Measurements from ENCODE around the gene RBM5. TPM values are rescaled to one million over a fixed set of nuclear protein-coding genes. Genes with fewer than 3 reads are reported as not detected.

RBM5 gene
- total RNA-seq, 1 experiment from 2014 or later = 69.1 TPM

GRCh38 chr3:50167069-50167840 is 78.5 kb downstream of the RBM5 start:
- no peak overlapping the region for H3K4me3 ChIP-seq (ENCODE audit: insufficient read depth, low read depth, low read length)
- DNase-seq = no peak
- H3K36me3 ChIP-seq (replicated peaks; ENCODE audit: control insufficient read depth, insufficient read depth, low read length) = peaks cover 4% of the 10 kb centered on the region
- H3K27me3 ChIP-seq (ENCODE audit: control insufficient read depth, insufficient read depth, low read length) = no peaks in the 10 kb centered on the region

- DNase-seq = no peak
- H3K36me3 ChIP-seq (replicated peaks; ENCODE audit: control insufficient read depth, insufficient read depth, low read length) = peaks cover 3% of the 10 kb centered on the region
- no peaks in the 10 kb centered on the region for H3K27me3 ChIP-seq (ENCODE audit: control insufficient read depth, insufficient read depth, low read length)
- H3K4me3 ChIP-seq (ENCODE audit: insufficient read depth, low read depth, low read length) = no peak overlapping the region
Measured at GRCh38 chr3:50167841-50168209, 79.1 kb downstream of the RBM5 start.

GRCh38 chr3:50168388-50168787 is 79.7 kb downstream of the RBM5 start:
- no peak for DNase-seq
- Histone ChIP-seq H3K36me3 (replicated peaks; ENCODE audit: control insufficient read depth, insufficient read depth, low read length) (peaks cover 2% of the 10 kb centered on the region), H3K4me3 (ENCODE audit: insufficient read depth, low read depth, low read length) (no peak overlapping the region), H3K27me3 (ENCODE audit: control insufficient read depth, insufficient read depth, low read length) (no peaks in the 10 kb centered on the region)

Other genes starting within 250 kb of the RBM5 start
- 16.1 and 24.9 TPM in 2 replicates for gene TRAIP, start 232.4 kb upstream of the RBM5 start, total RNA-seq (2014; rRNA removed; shearing (Covaris generic))
- gene CAMKV, start 219.0 kb upstream of the RBM5 start, total RNA-seq (2014; rRNA removed; shearing (Covaris generic)) = 38.6 and 46.8 TPM in 2 replicates
- gene MST1R, start 185.0 kb upstream of the RBM5 start, total RNA-seq (2014; rRNA removed; shearing (Covaris generic)) = 0.76 and 2.0 TPM in 2 replicates
- gene MON1A, start 159.1 kb upstream of the RBM5 start, total RNA-seq (2014; rRNA removed; shearing (Covaris generic)) = 10.2 and 15.9 TPM in 2 replicates
- gene RBM6, start 148.8 kb upstream of the RBM5 start, total RNA-seq (2014; rRNA removed; shearing (Covaris generic)) = 41.6 and 72.7 TPM in 2 replicates
- 40.5 and 44.5 TPM in 2 replicates for gene SEMA3F, start 66.4 kb downstream of the RBM5 start, total RNA-seq (2014; rRNA removed; shearing (Covaris generic))
- gene GNAT1, start 102.7 kb downstream of the RBM5 start, total RNA-seq (2014; rRNA removed; shearing (Covaris generic)) = not detected in 2 replicates
- 0.21 and 0.22 TPM in 2 replicates for gene SLC38A3, start 116.4 kb downstream of the RBM5 start, total RNA-seq (2014; rRNA removed; shearing (Covaris generic))
- 204 and 246 TPM in 2 replicates for gene GNAI2, start 147.3 kb downstream of the RBM5 start, total RNA-seq (2014; rRNA removed; shearing (Covaris generic))
- gene SEMA3B, start 180.2 kb downstream of the RBM5 start, total RNA-seq (2014; rRNA removed; shearing (Covaris generic)) = 2.8 and 4.4 TPM in 2 replicates
- gene LSMEM2, start 190.2 kb downstream of the RBM5 start, total RNA-seq (2014; rRNA removed; shearing (Covaris generic)) = 0.07 and 1.2 TPM in 2 replicates
- 118 and 146 TPM in 2 replicates for gene IFRD2, start 203.5 kb downstream of the RBM5 start, total RNA-seq (2014; rRNA removed; shearing (Covaris generic))
- gene HYAL3, start 210.5 kb downstream of the RBM5 start, total RNA-seq (2014; rRNA removed; shearing (Covaris generic)) = 3.5 and 5.7 TPM in 2 replicates
- 23.7 and 28.3 TPM in 2 replicates for gene NAA80, start 210.5 kb downstream of the RBM5 start, total RNA-seq (2014; rRNA removed; shearing (Covaris generic))
- gene HYAL1, start 214.7 kb downstream of the RBM5 start, total RNA-seq (2014; rRNA removed; shearing (Covaris generic)) = 5.4 and 8.2 TPM in 2 replicates
- gene HYAL2, start 233.8 kb downstream of the RBM5 start, total RNA-seq (2014; rRNA removed; shearing (Covaris generic)) = 122 TPM in 2 replicates
- gene TUSC2, start 239.3 kb downstream of the RBM5 start, total RNA-seq (2014; rRNA removed; shearing (Covaris generic)) = 36.3 and 42.1 TPM in 2 replicates

All from H7 (cell line).